MM.1S (cell line): ENCODE measurements around the gene RADIL.

Experiments
- DNase-seq: peaks from one replicate; pipeline ENCODE4 v3.0.0-alpha.2; 2015
- H2AFZ ChIP-seq: fragments of 300-600 bp; sonication (generic); 2 replicates; pipeline ENCODE4 v1.6.0; 2016; ENCODE audit warnings: antibody characterized with exemption, low read length
- H3F3A ChIP-seq: fragments of 300-600 bp; sonication (generic); 2 replicates; pipeline ENCODE4 v1.6.1; 2016; ENCODE audit warnings: mild to moderate bottlenecking, antibody characterized with exemption, low read length, moderate library complexity, mixed read lengths; ENCODE audit not compliant: insufficient read depth
- H3K27ac ChIP-seq: fragments of 300-600 bp; sonication (generic); 2 replicates; pipeline ENCODE4 v1.5.1; 2016; ENCODE audit warnings: mild to moderate bottlenecking, low read length
- H3K27me3 ChIP-seq: fragments of 300-600 bp; sonication (generic); replicated peaks from 2 replicates; pipeline ENCODE4 v1.6.0; 2016; ENCODE audit warnings: low read length; ENCODE audit not compliant: insufficient read depth
- H3K36me3 ChIP-seq: fragments of 300-600 bp; sonication (generic); replicated peaks from 2 replicates; pipeline ENCODE4 v1.6.1; 2016; ENCODE audit warnings: mild to moderate bottlenecking, low read length, mixed read lengths; ENCODE audit not compliant: insufficient read depth
- H3K4me1 ChIP-seq: fragments of 300-600 bp; sonication (generic); 2 replicates; pipeline ENCODE4 v1.6.1; 2016; ENCODE audit warnings: low read length, mixed read lengths
- H3K4me2 ChIP-seq: fragments of 300-600 bp; sonication (generic); 2 replicates; pipeline ENCODE4 v1.6.0; 2016; ENCODE audit warnings: low read depth, low read length
- H3K4me3 ChIP-seq: fragments of 300-600 bp; sonication (generic); 2 replicates; pipeline ENCODE4 v1.5.1; 2016; ENCODE audit warnings: low read length, mixed read lengths
- H3K79me2 ChIP-seq: fragments of 300-600 bp; sonication (generic); 2 replicates; pipeline ENCODE4 v1.6.1; 2016; ENCODE audit warnings: mixed run types, low read length, mixed read lengths
- H3K9ac ChIP-seq: fragments of 300-600 bp; sonication (generic); 2 replicates; pipeline ENCODE4 v1.6.1; 2016; ENCODE audit warnings: low read length, mixed read lengths
- H3K9me2 ChIP-seq: fragments of 300-600 bp; sonication (generic); replicated peaks from 2 replicates; pipeline ENCODE4 v1.6.1; 2016; ENCODE audit warnings: mild to moderate bottlenecking, low read length, mixed read lengths; ENCODE audit not compliant: insufficient read depth
- H3K9me3 ChIP-seq: fragments of 300-600 bp; sonication (generic); replicated peaks from 2 replicates; pipeline ENCODE4 v1.6.1; 2016; ENCODE audit warnings: mild to moderate bottlenecking, low read length, mixed read lengths; ENCODE audit not compliant: insufficient read depth
- H4K20me1 ChIP-seq: fragments of 300-600 bp; sonication (generic); 2 replicates; pipeline ENCODE4 v1.6.1; 2016; ENCODE audit warnings: mild to moderate bottlenecking, low read length, moderate library complexity, mixed read lengths; ENCODE audit not compliant: insufficient read depth
- EZH2 ChIP-seq: fragments of 300-600 bp; sonication (generic); optimal IDR thresholded peaks from 2 replicates; pipeline ENCODE3; 2017; ENCODE audit warnings: low read depth, mild to moderate bottlenecking, antibody characterized with exemption, low read length, mixed read lengths
- EZH2phosphoT487 ChIP-seq: fragments of 300-600 bp; sonication (generic); IDR thresholded peaks from 2 replicates; pipeline ENCODE4 v1.6.1; 2018; ENCODE audit warnings: antibody characterized with exemption, low read length
- TF ChIP-seq, protein P1 (sequence below): fragments of 300-600 bp; sonication (generic); IDR thresholded peaks from 2 replicates; pipeline ENCODE4 v1.5.1; 2016; ENCODE audit warnings: antibody characterized with exemption, low read length, mixed read lengths

Gene RADIL

GRCh38 chr7:4823441-4824119 lies 59.9 kb downstream of the RADIL start:
- H3K27ac ChIP-seq: no peak overlapping the region
- DNase-seq: no peak
- TF ChIP-seq, protein P1, sequence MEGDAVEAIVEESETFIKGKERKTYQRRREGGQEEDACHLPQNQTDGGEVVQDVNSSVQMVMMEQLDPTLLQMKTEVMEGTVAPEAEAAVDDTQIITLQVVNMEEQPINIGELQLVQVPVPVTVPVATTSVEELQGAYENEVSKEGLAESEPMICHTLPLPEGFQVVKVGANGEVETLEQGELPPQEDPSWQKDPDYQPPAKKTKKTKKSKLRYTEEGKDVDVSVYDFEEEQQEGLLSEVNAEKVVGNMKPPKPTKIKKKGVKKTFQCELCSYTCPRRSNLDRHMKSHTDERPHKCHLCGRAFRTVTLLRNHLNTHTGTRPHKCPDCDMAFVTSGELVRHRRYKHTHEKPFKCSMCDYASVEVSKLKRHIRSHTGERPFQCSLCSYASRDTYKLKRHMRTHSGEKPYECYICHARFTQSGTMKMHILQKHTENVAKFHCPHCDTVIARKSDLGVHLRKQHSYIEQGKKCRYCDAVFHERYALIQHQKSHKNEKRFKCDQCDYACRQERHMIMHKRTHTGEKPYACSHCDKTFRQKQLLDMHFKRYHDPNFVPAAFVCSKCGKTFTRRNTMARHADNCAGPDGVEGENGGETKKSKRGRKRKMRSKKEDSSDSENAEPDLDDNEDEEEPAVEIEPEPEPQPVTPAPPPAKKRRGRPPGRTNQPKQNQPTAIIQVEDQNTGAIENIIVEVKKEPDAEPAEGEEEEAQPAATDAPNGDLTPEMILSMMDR: no peak
- no peak for TF ChIP-seq EZH2phosphoT487
- no peak for TF ChIP-seq EZH2
- H3K9ac ChIP-seq: no peak overlapping the region
- no peak overlapping the region for H3K4me3 ChIP-seq
- H4K20me1 ChIP-seq: no peaks in the 10 kb centered on the region
- no peaks in the 10 kb centered on the region for H3K9me2 ChIP-seq
- H3K9me3 ChIP-seq: no peaks in the 10 kb centered on the region
- H3K79me2 ChIP-seq: no peaks in the 10 kb centered on the region
- H2AFZ ChIP-seq: no peak overlapping the region
- no peak overlapping the region for H3K4me2 ChIP-seq
- peaks cover 71% of the 10 kb centered on the region for H3K27me3 ChIP-seq
- no peaks in the 10 kb centered on the region for H3F3A ChIP-seq
- H3K36me3 ChIP-seq: no peaks in the 10 kb centered on the region
- no peaks in the 10 kb centered on the region for H3K4me1 ChIP-seq

DNA sequence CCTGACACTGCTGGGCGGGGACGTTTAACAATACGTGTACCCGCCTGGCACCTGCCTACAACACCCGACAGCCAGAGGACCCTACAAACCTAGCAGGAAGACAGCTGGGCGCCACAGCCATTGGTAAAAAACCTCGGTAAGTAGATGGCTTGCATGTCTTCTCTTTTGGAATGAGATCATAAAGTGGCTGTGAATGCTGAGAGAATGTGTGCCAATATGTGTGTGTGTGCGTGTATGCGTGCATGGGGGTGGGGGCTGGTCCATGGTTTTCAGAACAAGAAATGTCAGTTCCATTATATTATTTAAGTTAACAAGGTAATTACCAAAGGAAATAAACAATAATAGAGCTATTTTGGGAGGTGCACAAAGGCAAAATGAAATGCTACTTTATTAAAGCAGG lies 60.8 kb downstream of the RADIL start:
- no peaks in the 10 kb centered on the region for H3K9me2 ChIP-seq
- no peaks in the 10 kb centered on the region for H3K4me1 ChIP-seq
- H3K27me3 ChIP-seq: peaks cover 76% of the 10 kb centered on the region
- no peak overlapping the region for H3K9ac ChIP-seq
- no peaks in the 10 kb centered on the region for H3K9me3 ChIP-seq
- H3K4me3 ChIP-seq: no peak overlapping the region
- H3K27ac ChIP-seq: no peak overlapping the region
- H4K20me1 ChIP-seq: no peaks in the 10 kb centered on the region
- no peaks in the 10 kb centered on the region for H3K79me2 ChIP-seq
- H3F3A ChIP-seq: no peaks in the 10 kb centered on the region
- H3K4me2 ChIP-seq: no peak overlapping the region
- H2AFZ ChIP-seq: no peak overlapping the region
- H3K36me3 ChIP-seq: no peaks in the 10 kb centered on the region
- DNase-seq: no peak
- no peak for TF ChIP-seq EZH2phosphoT487
- TF ChIP-seq EZH2: no peak
- TF ChIP-seq, protein P1: no peak

- no peaks in the 10 kb centered on the region for H3F3A ChIP-seq
- peaks cover 73% of the 10 kb centered on the region for H3K27me3 ChIP-seq
- H2AFZ ChIP-seq: no peak overlapping the region
- H3K4me1 ChIP-seq: no peaks in the 10 kb centered on the region
- H3K4me2 ChIP-seq: no peak overlapping the region
- H3K9me3 ChIP-seq: no peaks in the 10 kb centered on the region
- no peak for DNase-seq
- no peaks in the 10 kb centered on the region for H4K20me1 ChIP-seq
- H3K27ac ChIP-seq: no peak overlapping the region
- H3K36me3 ChIP-seq: no peaks in the 10 kb centered on the region
- TF ChIP-seq, protein P1: no peak
- TF ChIP-seq EZH2phosphoT487 (no peak), EZH2 (no peak)
- no peaks in the 10 kb centered on the region for H3K79me2 ChIP-seq
- no peaks in the 10 kb centered on the region for H3K9me2 ChIP-seq
- H3K9ac ChIP-seq: no peak overlapping the region
- H3K4me3 ChIP-seq: no peak overlapping the region
Observed at GRCh38 chr7:4820967-4821471, 62.5 kb downstream of the RADIL start.
